Peyer's patch (tissue), 4 donors: Measurements from ENCODE around the gene GPC5.

Experiments
- POLR2A ChIP-seq, 2 donors: fragments of 450-650 bp; IDR thresholded peaks; one replicate each; pipeline ENCODE4 v1.5.1; 2017; ENCODE audit warnings: antibody characterized with exemption in 2 of 2, mild to moderate bottlenecking in 2 of 2, moderate library complexity in 2 of 2
- TF ChIP-seq, protein P1 (sequence below), 6 experiments: fragments of 450-650 bp in 4 of 6; fragments of 200-600 bp in 2 of 6; sonication (generic) in 1 of 6; IDR thresholded peaks; one replicate each; pipeline ENCODE4 v1.5.1; 2017 to 2019; ENCODE audit warnings: antibody characterized with exemption in 6 of 6, mild to moderate bottlenecking in 3 of 6, moderate library complexity in 1 of 6

DNA sequence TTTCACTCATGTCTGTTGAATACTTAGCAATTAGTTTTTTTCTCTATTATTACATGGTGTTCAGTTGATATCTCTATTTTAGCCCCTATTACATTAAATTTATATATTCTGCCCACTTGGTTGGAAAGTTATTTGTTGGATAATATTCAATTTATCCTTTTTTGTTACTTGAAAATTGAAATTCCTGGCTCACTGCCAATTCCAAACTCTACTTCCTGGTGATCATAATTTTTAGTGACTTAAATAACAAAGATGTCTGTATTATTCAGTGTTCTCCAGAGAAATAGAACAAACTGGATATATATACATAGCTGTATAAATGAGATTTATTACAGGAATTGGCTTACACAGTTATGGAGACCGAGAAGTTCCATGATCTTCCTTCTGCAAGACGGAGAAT, 93.6 kb downstream of the GPC5 start:
- TF ChIP-seq, protein P1, sequence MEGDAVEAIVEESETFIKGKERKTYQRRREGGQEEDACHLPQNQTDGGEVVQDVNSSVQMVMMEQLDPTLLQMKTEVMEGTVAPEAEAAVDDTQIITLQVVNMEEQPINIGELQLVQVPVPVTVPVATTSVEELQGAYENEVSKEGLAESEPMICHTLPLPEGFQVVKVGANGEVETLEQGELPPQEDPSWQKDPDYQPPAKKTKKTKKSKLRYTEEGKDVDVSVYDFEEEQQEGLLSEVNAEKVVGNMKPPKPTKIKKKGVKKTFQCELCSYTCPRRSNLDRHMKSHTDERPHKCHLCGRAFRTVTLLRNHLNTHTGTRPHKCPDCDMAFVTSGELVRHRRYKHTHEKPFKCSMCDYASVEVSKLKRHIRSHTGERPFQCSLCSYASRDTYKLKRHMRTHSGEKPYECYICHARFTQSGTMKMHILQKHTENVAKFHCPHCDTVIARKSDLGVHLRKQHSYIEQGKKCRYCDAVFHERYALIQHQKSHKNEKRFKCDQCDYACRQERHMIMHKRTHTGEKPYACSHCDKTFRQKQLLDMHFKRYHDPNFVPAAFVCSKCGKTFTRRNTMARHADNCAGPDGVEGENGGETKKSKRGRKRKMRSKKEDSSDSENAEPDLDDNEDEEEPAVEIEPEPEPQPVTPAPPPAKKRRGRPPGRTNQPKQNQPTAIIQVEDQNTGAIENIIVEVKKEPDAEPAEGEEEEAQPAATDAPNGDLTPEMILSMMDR (IDR thresholded peaks at IDR 0.05): no peak
- no peak for TF ChIP-seq POLR2A (IDR thresholded peaks at IDR 0.05)
